Colonic mucosa (tissue), 4 donors: ENCODE data around the gene SLC16A5. TPM values are rescaled to one million over a fixed set of nuclear protein-coding genes. Genes with fewer than 3 reads are reported as not detected.

Experiments
- DNase-seq: peaks from one replicate; pipeline ENCODE4 v3.0.0-alpha.2; 2020
- H3K27ac ChIP-seq: fragments of 200-600 bp; one replicate; pipeline ENCODE4 v1.8.0; 2021
- H3K27me3 ChIP-seq: fragments of 200-600 bp; one replicate; pipeline ENCODE4 v1.8.0; 2021
- H3K36me3 ChIP-seq: fragments of 200-600 bp; one replicate; pipeline ENCODE4 v1.8.0; 2021
- H3K4me1 ChIP-seq: fragments of 200-600 bp; one replicate; pipeline ENCODE4 v1.8.0; 2021; ENCODE audit warnings: mild to moderate bottlenecking
- H3K4me3 ChIP-seq: fragments of 200-600 bp; one replicate; pipeline ENCODE4 v1.8.0; 2021
- H3K9ac ChIP-seq, 2 donors: one replicate each; pipeline ENCODE4 v1.7.0; 2013; ENCODE audit warnings: control low read depth in 2 of 2, low read depth in 2 of 2, low read length in 2 of 2
- H3K9me3 ChIP-seq: fragments of 200-600 bp; one replicate; pipeline ENCODE4 v1.8.0; 2021
- intact Hi-C: fragments of 100-400 bp; cut with DNase I; formaldehyde crosslinking; loops from one replicate; pipeline ENCODE4 v1.14.1; 2022
- total RNA-seq, 2 donors: library from RNA; stranded (reverse); fragmentation: NEBNext Ultra II Directional in 1 of 2; extraction: Animal tissue kit (Norgen Biotek cat#: 25700) in 1 of 2; gene quantifications; one replicate each; pipeline ENCODE4 v1.2.1, GENCODE V29; 2021
- TF ChIP-seq, protein P1 (sequence below): fragments of 200-600 bp; IDR thresholded peaks from one replicate; pipeline ENCODE4 v1.8.0; 2022; ENCODE audit warnings: antibody characterized with exemption, mild to moderate bottlenecking
- donor health status: healthy.
- donor health status: DM: no; HTN: no; CAD: no.
- donor health status: DM: no; HTN: no; CAD: no.

Gene SLC16A5
- total RNA-seq, 2 donors from 2014 or later: 19.4 to 50.1 TPM

DNA sequence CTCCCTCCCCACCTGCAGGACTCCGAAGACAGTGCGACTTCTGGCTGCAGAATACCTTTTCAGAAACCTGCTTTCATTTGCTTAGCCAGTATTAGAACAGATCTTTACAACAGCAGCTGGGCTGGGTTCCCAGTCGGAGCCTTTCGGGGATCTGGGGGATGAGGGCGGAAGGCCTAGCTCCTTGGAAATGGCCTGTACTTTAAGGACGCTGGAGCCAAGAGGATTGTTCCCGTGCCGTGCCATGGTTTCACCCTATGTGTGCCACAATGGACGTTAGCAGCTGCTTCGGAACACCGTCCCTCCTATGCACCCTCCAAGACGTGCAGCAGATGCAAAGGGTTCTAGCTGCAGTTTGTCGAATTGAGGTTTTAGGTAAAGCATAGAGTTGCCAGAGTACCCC is 24.6 kb upstream of the SLC16A5 start:
- TF ChIP-seq, protein P1, sequence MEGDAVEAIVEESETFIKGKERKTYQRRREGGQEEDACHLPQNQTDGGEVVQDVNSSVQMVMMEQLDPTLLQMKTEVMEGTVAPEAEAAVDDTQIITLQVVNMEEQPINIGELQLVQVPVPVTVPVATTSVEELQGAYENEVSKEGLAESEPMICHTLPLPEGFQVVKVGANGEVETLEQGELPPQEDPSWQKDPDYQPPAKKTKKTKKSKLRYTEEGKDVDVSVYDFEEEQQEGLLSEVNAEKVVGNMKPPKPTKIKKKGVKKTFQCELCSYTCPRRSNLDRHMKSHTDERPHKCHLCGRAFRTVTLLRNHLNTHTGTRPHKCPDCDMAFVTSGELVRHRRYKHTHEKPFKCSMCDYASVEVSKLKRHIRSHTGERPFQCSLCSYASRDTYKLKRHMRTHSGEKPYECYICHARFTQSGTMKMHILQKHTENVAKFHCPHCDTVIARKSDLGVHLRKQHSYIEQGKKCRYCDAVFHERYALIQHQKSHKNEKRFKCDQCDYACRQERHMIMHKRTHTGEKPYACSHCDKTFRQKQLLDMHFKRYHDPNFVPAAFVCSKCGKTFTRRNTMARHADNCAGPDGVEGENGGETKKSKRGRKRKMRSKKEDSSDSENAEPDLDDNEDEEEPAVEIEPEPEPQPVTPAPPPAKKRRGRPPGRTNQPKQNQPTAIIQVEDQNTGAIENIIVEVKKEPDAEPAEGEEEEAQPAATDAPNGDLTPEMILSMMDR: no peak
- no peaks in the 10 kb centered on the region for H3K9me3 ChIP-seq
- no peaks in the 10 kb centered on the region for H3K27me3 ChIP-seq
- no peaks in the 10 kb centered on the region for H3K4me1 ChIP-seq
- H3K36me3 ChIP-seq: peaks cover 3% of the 10 kb centered on the region
- DNase-seq: no peak
- H3K27ac ChIP-seq: no peak overlapping the region
- H3K4me3 ChIP-seq: no peak overlapping the region
- intact Hi-C loops: no loop called here
- H3K9ac ChIP-seq: no peak overlapping the region

DNA sequence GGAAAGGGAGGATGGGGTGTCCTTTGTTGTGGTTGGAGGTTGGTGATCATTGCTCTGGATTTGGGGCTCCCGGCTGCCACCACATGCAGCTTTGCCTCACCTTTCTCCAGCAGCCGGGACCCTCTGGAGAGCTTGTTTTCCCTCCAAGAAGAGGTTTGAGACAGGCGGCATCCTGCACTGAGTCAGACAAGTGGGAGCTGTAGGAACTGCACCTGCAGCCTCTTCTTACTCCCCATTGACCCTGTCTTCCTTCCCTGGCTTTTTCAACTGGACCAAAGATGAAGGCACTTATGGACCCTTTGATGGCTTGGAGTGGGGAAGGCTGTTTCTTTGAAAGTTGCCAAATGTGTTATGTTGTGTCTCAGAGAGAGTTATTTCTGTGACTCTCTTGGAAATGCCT is 24.1 kb upstream of the SLC16A5 start:
- TF ChIP-seq, protein P1: no peak
- Histone ChIP-seq H3K9ac (no peak overlapping the region), H3K4me1 (no peaks in the 10 kb centered on the region), H3K27me3 (no peaks in the 10 kb centered on the region), H3K9me3 (no peaks in the 10 kb centered on the region), H3K4me3 (no peak overlapping the region), H3K36me3 (peaks cover 3% of the 10 kb centered on the region), H3K27ac (no peak overlapping the region)
- intact Hi-C loops: no loop called here
- no peak for DNase-seq

DNA sequence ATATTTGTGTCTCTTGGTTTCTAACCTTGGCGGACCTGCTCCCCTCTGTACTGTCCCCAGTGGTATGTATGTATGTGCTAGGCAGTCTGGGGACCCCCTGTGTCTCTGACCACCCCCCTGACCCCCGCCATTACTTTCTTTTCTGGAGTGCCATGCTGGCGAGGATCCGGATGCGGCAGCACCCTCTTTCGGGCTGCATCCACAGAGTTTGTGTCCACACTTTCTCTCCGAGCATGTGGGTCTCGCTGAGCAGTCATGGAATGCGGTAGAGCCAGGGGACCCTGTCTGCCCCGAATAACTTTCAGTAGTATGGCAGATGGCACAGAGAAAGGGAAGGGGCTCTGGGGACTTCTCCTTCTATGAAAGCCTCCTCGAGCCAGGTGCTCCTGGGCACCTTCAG is 23.7 kb upstream of the SLC16A5 start:
- Histone ChIP-seq H3K4me3 (no peak overlapping the region), H3K27ac (no peak overlapping the region), H3K9ac (no peak overlapping the region), H3K27me3 (no peaks in the 10 kb centered on the region), H3K4me1 (no peaks in the 10 kb centered on the region), H3K9me3 (no peaks in the 10 kb centered on the region), H3K36me3 (peaks cover 3% of the 10 kb centered on the region)
- intact Hi-C loops: no loop called here
- no peak for DNase-seq
- TF ChIP-seq, protein P1: no peak

DNA sequence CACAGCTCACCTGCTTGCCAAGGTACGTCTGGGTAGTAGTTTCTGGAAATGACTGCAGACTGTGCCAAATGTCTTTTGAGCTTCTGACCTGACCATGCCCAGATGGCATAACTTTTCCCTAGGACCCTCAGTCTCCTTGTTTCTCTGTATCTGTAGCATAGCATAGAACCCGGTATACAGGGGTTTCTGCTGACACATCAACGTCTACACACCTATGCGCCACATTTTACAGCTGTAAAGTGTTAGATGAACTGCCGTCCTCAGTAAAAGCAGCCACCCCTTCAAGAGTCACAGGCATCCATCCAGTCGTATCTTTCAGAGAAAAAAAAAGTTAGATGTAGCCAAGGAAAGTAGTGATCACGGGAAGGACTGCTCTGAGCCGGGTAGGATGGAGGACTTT is 23.3 kb upstream of the SLC16A5 start:
- Histone ChIP-seq H3K4me1 (no peaks in the 10 kb centered on the region), H3K27ac (no peak overlapping the region), H3K9me3 (no peaks in the 10 kb centered on the region), H3K27me3 (no peaks in the 10 kb centered on the region), H3K9ac (no peak overlapping the region), H3K4me3 (no peak overlapping the region), H3K36me3 (peaks cover 3% of the 10 kb centered on the region)
- no peak for DNase-seq
- intact Hi-C loops: no loop called here
- TF ChIP-seq, protein P1: no peak

- Histone ChIP-seq H3K27me3 (no peaks in the 10 kb centered on the region), H3K9ac (no peak overlapping the region), H3K27ac (no peak overlapping the region), H3K4me3 (no peak overlapping the region), H3K9me3 (no peaks in the 10 kb centered on the region), H3K36me3 (peaks cover 3% of the 10 kb centered on the region), H3K4me1 (no peaks in the 10 kb centered on the region)
- intact Hi-C loops: no loop called here
- TF ChIP-seq, protein P1: no peak
- DNase-seq: no peak
Measured at GRCh38 chr17:75064867-75065561, 22.7 kb upstream of the SLC16A5 start.
